ENCODE measurements around the gene CRY2.

The CRY2 gene

DNA sequence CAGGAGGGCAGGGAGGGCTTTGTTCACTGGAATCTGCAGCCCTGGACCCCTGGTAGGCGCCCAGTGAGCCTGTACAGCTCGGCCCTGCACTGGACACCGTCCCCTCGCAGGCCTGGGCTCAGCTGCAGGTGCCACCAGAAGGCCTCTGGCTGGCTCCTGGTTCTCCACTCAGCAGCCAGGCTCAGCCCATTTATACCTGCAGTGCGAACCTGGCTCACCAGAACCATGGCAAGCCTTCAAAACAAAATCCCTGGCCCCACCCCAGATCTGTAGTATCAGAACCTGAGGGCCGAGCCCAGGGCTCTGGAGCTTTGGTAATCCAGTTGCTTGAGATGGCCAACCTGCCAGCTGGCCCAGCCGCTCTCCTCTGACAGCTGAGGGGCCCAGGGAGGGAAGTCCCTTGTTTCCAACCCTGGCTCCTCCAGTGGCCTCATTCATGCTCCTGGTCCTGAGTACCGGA is 60.7 kb downstream of the CRY2 start:
- CTCF ChIA-PET: no interaction called here
- POLR2A ChIA-PET: no interaction called here
- H3K4me1 ChIP-seq (ENCODE audit: control extremely low read depth in 1 of 4, control insufficient read depth in 4 of 4, insufficient read depth in 4 of 4, low read length in 3 of 4): peaks cover 0 to 11% (median 2%) of the 10 kb centered on the region in 4 experiments

GRCh38 chr11:45909594-45910475 is 62.6 kb downstream of the CRY2 start:
- Histone ChIP-seq H3K4me3 (ENCODE audit: control insufficient read depth in 1 of 7, extremely low read depth in 1 of 7, insufficient read depth in 4 of 7, low read depth in 2 of 7, low read length in 6 of 7) (no peak overlapping the region), H3K4me1 (ENCODE audit: control extremely low read depth in 1 of 4, control insufficient read depth in 4 of 4, insufficient read depth in 4 of 4, low read length in 3 of 4) (peaks cover 0 to 11% (median 2%) of the 10 kb centered on the region in 4 experiments), H3K27me3 (replicated peaks in 2 of 5; ENCODE audit: control insufficient read depth in 4 of 5, insufficient read depth in 5 of 5, low read length in 4 of 5) (no peaks in the 10 kb centered on the region), H3K9me3 (ENCODE audit: control extremely low read depth in 1 of 5, control insufficient read depth in 4 of 5, insufficient read depth in 2 of 5, low read depth in 1 of 5, low read length in 4 of 5) (no peaks in the 10 kb centered on the region), H3K36me3 (ENCODE audit: control insufficient read depth in 4 of 4, insufficient read depth in 4 of 4, low read length in 3 of 4) (peaks cover 0 to 51% (median 38%) of the 10 kb centered on the region in 4 experiments), H3K27ac (ENCODE audit: insufficient read depth in 1 of 2, low read depth in 1 of 2, low read length in 2 of 2, poor library complexity in 1 of 2, severe bottlenecking in 2 of 2) (no peak overlapping the region)
- ChIA-PET CTCF (interaction anchor here (1.0 kb wide), 1 partner anchor 12 kb away, joined by 3 read pairs; no protein-coding TSS in a partner anchor), POLR2A (no interaction called here)
- no peak for DNase-seq
- WGBS (ENCODE audit: insufficient coverage): 92% methylated on average over 32 of the region's 32 CpGs

More for the DNA sequence above, 60.7 kb downstream of the CRY2 start:
- no peaks in the 10 kb centered on the region for H3K9me3 ChIP-seq (ENCODE audit: control extremely low read depth in 1 of 5, control insufficient read depth in 4 of 5, insufficient read depth in 2 of 5, low read depth in 1 of 5, low read length in 4 of 5)
- no peaks in the 10 kb centered on the region for H3K27me3 ChIP-seq (replicated peaks in 2 of 5; ENCODE audit: control insufficient read depth in 4 of 5, insufficient read depth in 5 of 5, low read length in 4 of 5)
- H3K27ac ChIP-seq (ENCODE audit: insufficient read depth in 1 of 2, low read depth in 1 of 2, low read length in 2 of 2, poor library complexity in 1 of 2, severe bottlenecking in 2 of 2): no peak overlapping the region
- no peak for DNase-seq
- H3K4me3 ChIP-seq (ENCODE audit: control insufficient read depth in 1 of 7, extremely low read depth in 1 of 7, insufficient read depth in 4 of 7, low read depth in 2 of 7, low read length in 6 of 7): no peak overlapping the region
- peaks cover 0 to 32% (median 24%) of the 10 kb centered on the region in 4 experiments for H3K36me3 ChIP-seq (ENCODE audit: control insufficient read depth in 4 of 4, insufficient read depth in 4 of 4, low read length in 3 of 4)
- WGBS (ENCODE audit: insufficient coverage): 92% methylated on average over 8 of the region's 8 CpGs

- no peak for DNase-seq
- ChIA-PET POLR2A (no interaction called here), CTCF (no interaction called here)
- WGBS (ENCODE audit: insufficient coverage): 97% methylated on average over 9 of the region's 9 CpGs
- no peak overlapping the region for H3K27ac ChIP-seq (ENCODE audit: insufficient read depth in 1 of 2, low read depth in 1 of 2, low read length in 2 of 2, poor library complexity in 1 of 2, severe bottlenecking in 2 of 2)
- H3K27me3 ChIP-seq (replicated peaks in 2 of 5; ENCODE audit: control insufficient read depth in 4 of 5, insufficient read depth in 5 of 5, low read length in 4 of 5): no peaks in the 10 kb centered on the region
- H3K4me3 ChIP-seq (ENCODE audit: control insufficient read depth in 1 of 7, extremely low read depth in 1 of 7, insufficient read depth in 4 of 7, low read depth in 2 of 7, low read length in 6 of 7): no peak overlapping the region
- H3K9me3 ChIP-seq (ENCODE audit: control extremely low read depth in 1 of 5, control insufficient read depth in 4 of 5, insufficient read depth in 2 of 5, low read depth in 1 of 5, low read length in 4 of 5): no peaks in the 10 kb centered on the region
- peaks cover 0 to 8% (median 2%) of the 10 kb centered on the region in 4 experiments for H3K4me1 ChIP-seq (ENCODE audit: control extremely low read depth in 1 of 4, control insufficient read depth in 4 of 4, insufficient read depth in 4 of 4, low read length in 3 of 4)
- peaks cover 0 to 59% (median 43%) of the 10 kb centered on the region in 4 experiments for H3K36me3 ChIP-seq (ENCODE audit: control insufficient read depth in 4 of 4, insufficient read depth in 4 of 4, low read length in 3 of 4)
These were observed 63.3 kb downstream of the CRY2 start for GRCh38 chr11:45910623-45911022.

- H3K9me3 ChIP-seq (ENCODE audit: control extremely low read depth in 1 of 5, control insufficient read depth in 4 of 5, insufficient read depth in 2 of 5, low read depth in 1 of 5, low read length in 4 of 5): no peaks in the 10 kb centered on the region
- WGBS (ENCODE audit: insufficient coverage): 97% methylated on average over 18 of the region's 19 CpGs
- no peaks in the 10 kb centered on the region for H3K27me3 ChIP-seq (replicated peaks in 2 of 5; ENCODE audit: control insufficient read depth in 4 of 5, insufficient read depth in 5 of 5, low read length in 4 of 5)
- H3K27ac ChIP-seq (ENCODE audit: insufficient read depth in 1 of 2, low read depth in 1 of 2, low read length in 2 of 2, poor library complexity in 1 of 2, severe bottlenecking in 2 of 2): no peak overlapping the region
- CTCF ChIA-PET: interaction anchor here (0.7 kb wide), 1 partner anchor 32 kb away, joined by 3 read pairs; no protein-coding TSS in a partner anchor
- peaks cover 4 to 17% (median 14%) of the 10 kb centered on the region in 4 experiments for H3K4me1 ChIP-seq (ENCODE audit: control extremely low read depth in 1 of 4, control insufficient read depth in 4 of 4, insufficient read depth in 4 of 4, low read length in 3 of 4)
- H3K36me3 ChIP-seq (ENCODE audit: control insufficient read depth in 4 of 4, insufficient read depth in 4 of 4, low read length in 3 of 4): peaks cover 0 to 62% (median 46%) of the 10 kb centered on the region in 4 experiments
- POLR2A ChIA-PET: no interaction called here
- no peak for DNase-seq
- H3K4me3 ChIP-seq (ENCODE audit: control insufficient read depth in 1 of 7, extremely low read depth in 1 of 7, insufficient read depth in 4 of 7, low read depth in 2 of 7, low read length in 6 of 7): no peak overlapping the region
These were observed 66.2 kb downstream of the CRY2 start for GRCh38 chr11:45913514-45913913.

DNA sequence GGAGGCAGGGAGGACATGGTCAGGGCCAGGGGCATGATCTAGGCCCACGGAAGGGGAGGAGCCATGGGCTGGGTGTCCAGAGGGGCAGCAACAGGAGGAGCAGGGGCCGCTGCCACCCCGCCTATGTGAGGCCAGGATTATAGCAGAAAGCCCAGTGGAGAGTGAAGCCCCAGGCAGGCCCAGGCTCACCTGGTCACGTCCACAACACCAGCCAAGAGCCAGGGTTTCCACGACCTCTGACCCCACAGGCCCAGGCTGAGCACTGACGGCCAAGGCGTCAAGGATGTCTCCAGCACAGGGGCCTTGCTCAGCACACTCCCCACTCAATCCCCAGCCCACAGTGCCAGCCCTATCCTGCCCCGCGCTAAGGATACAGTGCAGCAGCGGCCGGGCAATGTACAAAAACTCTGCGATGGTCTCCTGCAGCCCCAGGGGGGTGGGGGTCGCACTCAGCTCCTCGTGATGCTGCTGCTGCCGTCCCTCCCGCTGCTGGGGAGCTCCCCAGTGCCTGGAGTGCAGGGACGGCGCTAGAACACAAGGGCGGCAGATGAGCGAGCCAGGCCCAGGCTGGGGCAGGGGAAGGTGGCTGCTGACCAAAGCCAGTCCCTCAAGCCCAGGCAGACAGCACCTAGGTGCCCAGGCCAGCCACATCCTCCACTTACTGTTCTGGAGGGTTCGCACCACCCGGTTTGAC is 66.8 kb downstream of the CRY2 start:
- POLR2A ChIA-PET: no interaction called here
- DNase-seq: no peak

GRCh38 chr11:45915446-45915845 is 68.2 kb downstream of the CRY2 start:
- Histone ChIP-seq H3K4me1 (ENCODE audit: control extremely low read depth in 1 of 4, control insufficient read depth in 4 of 4, insufficient read depth in 4 of 4, low read length in 3 of 4) (peaks cover 4 to 36% (median 31%) of the 10 kb centered on the region in 4 experiments), H3K36me3 (ENCODE audit: control insufficient read depth in 4 of 4, insufficient read depth in 4 of 4, low read length in 3 of 4) (peaks cover 0 to 50% (median 34%) of the 10 kb centered on the region in 4 experiments), H3K4me3 (ENCODE audit: control insufficient read depth in 1 of 7, extremely low read depth in 1 of 7, insufficient read depth in 4 of 7, low read depth in 2 of 7, low read length in 6 of 7) (no peak overlapping the region), H3K27me3 (replicated peaks in 2 of 5; ENCODE audit: control insufficient read depth in 4 of 5, insufficient read depth in 5 of 5, low read length in 4 of 5) (no peaks in the 10 kb centered on the region), H3K9me3 (ENCODE audit: control extremely low read depth in 1 of 5, control insufficient read depth in 4 of 5, insufficient read depth in 2 of 5, low read depth in 1 of 5, low read length in 4 of 5) (no peaks in the 10 kb centered on the region), H3K27ac (ENCODE audit: insufficient read depth in 1 of 2, low read depth in 1 of 2, low read length in 2 of 2, poor library complexity in 1 of 2, severe bottlenecking in 2 of 2) (no peak overlapping the region)
- CTCF ChIA-PET: interaction anchor here (0.5 to 0.9 kb wide), 2 partner anchors 15 to 173 kb away, joined by 3 read pairs; no protein-coding TSS in a partner anchor
- no peak for DNase-seq
- 94% methylated on average over 9 of the region's 13 CpGs for WGBS (ENCODE audit: insufficient coverage)
- POLR2A ChIA-PET: no interaction called here

More for the DNA sequence above, 66.8 kb downstream of the CRY2 start:
- no peak overlapping the region for H3K27ac ChIP-seq (ENCODE audit: insufficient read depth in 1 of 2, low read depth in 1 of 2, low read length in 2 of 2, poor library complexity in 1 of 2, severe bottlenecking in 2 of 2)
- CTCF ChIA-PET: interaction anchor here (0.7 kb wide), 1 partner anchor 32 kb away, joined by 3 read pairs; no protein-coding TSS in a partner anchor
- no peaks in the 10 kb centered on the region for H3K9me3 ChIP-seq (ENCODE audit: control extremely low read depth in 1 of 5, control insufficient read depth in 4 of 5, insufficient read depth in 2 of 5, low read depth in 1 of 5, low read length in 4 of 5)
- H3K27me3 ChIP-seq (replicated peaks in 2 of 5; ENCODE audit: control insufficient read depth in 4 of 5, insufficient read depth in 5 of 5, low read length in 4 of 5): no peaks in the 10 kb centered on the region
- H3K4me3 ChIP-seq (ENCODE audit: control insufficient read depth in 1 of 7, extremely low read depth in 1 of 7, insufficient read depth in 4 of 7, low read depth in 2 of 7, low read length in 6 of 7): no peak overlapping the region
- 93% methylated on average over 21 of the region's 22 CpGs for whole genome bisulfite sequencing (ENCODE audit: insufficient coverage)
- H3K36me3 ChIP-seq (ENCODE audit: control insufficient read depth in 4 of 4, insufficient read depth in 4 of 4, low read length in 3 of 4): peaks cover 0 to 62% (median 45%) of the 10 kb centered on the region in 4 experiments
- H3K4me1 ChIP-seq (ENCODE audit: control extremely low read depth in 1 of 4, control insufficient read depth in 4 of 4, insufficient read depth in 4 of 4, low read length in 3 of 4): peaks cover 4 to 22% (median 20%) of the 10 kb centered on the region in 4 experiments

Data from common myeloid progenitor, CD34-positive (primary cell).